ENCODE data around the gene MRPL24. TPM values are rescaled to one million over a fixed set of nuclear protein-coding genes. Genes with fewer than 3 reads are reported as not detected.

The MRPL24 gene
- total RNA-seq, 1 donor from 2014 or later, result 46.5 TPM

GRCh38 chr1:156756355-156756754, 15.5 kb upstream of the MRPL24 start:
- H3K4me2 ChIP-seq (ENCODE audit: low read length), result no peak overlapping the region
- H3K4me3 ChIP-seq (ENCODE audit: insufficient read depth, low read depth, low read length), result no peak overlapping the region
- no peaks in the 10 kb centered on the region for H3K36me3 ChIP-seq (ENCODE audit: insufficient read depth, low read length)
- Mint-ChIP-seq H3K4me3 (ENCODE audit: unreplicated experiment) (no peak overlapping the region), H3K36me3 (ENCODE audit: low read depth, unreplicated experiment) (peaks cover 2% of the 10 kb centered on the region), H3K9me3 (ENCODE audit: unreplicated experiment) (no peaks in the 10 kb centered on the region), H3K27ac (ENCODE audit: unreplicated experiment) (no peak overlapping the region), H3K27me3 (ENCODE audit: low read depth, unreplicated experiment) (no peaks in the 10 kb centered on the region), H3K4me1 (ENCODE audit: low read depth, unreplicated experiment) (peaks cover 4% of the 10 kb centered on the region)
- no peaks in the 10 kb centered on the region for H3K27me3 ChIP-seq (ENCODE audit: insufficient read depth, low read length)
- H4K20me1 ChIP-seq (ENCODE audit: insufficient read depth, low read length), result no peaks in the 10 kb centered on the region
- H3K4me1 ChIP-seq (ENCODE audit: insufficient read depth, low read length), result peaks cover 12% of the 10 kb centered on the region
- no peak overlapping the region for H3K9ac ChIP-seq (ENCODE audit: low read length)
- no peak overlapping the region for H3K27ac ChIP-seq (ENCODE audit: low read depth, low read length)
- H2AFZ ChIP-seq (ENCODE audit: low read depth, low read length), result no peak overlapping the region
- peaks cover 12% of the 10 kb centered on the region for H3K79me2 ChIP-seq (ENCODE audit: insufficient read depth, low read length)
- H3K9me3 ChIP-seq (ENCODE audit: insufficient read depth, low read depth, low read length), result no peaks in the 10 kb centered on the region
- DNase-seq (ENCODE audit: low read depth) (no peak), FAIRE-seq (no peak)
- TF ChIP-seq EZH2 (IDR thresholded peaks at IDR 0.05; ENCODE audit: insufficient read depth, low read length) (no peak), CTCF (IDR thresholded peaks at IDR 0.05; ENCODE audit: insufficient read depth, low read depth, low read length) (no peak)

- Mint-ChIP-seq H3K9me3 (ENCODE audit: unreplicated experiment) (no peaks in the 10 kb centered on the region), H3K27ac (ENCODE audit: unreplicated experiment) (peak overlapping the region; percentile 30), H3K36me3 (ENCODE audit: low read depth, unreplicated experiment) (peaks cover 2% of the 10 kb centered on the region), H3K4me3 (ENCODE audit: unreplicated experiment) (no peak overlapping the region), H3K4me1 (ENCODE audit: low read depth, unreplicated experiment) (peaks cover 4% of the 10 kb centered on the region), H3K27me3 (ENCODE audit: low read depth, unreplicated experiment) (no peaks in the 10 kb centered on the region)
- H3K4me2 ChIP-seq (ENCODE audit: low read length), result no peak overlapping the region
- peaks cover 19% of the 10 kb centered on the region for H3K79me2 ChIP-seq (ENCODE audit: insufficient read depth, low read length)
- no peaks in the 10 kb centered on the region for H3K9me3 ChIP-seq (ENCODE audit: insufficient read depth, low read depth, low read length)
- H3K27ac ChIP-seq (ENCODE audit: low read depth, low read length), result no peak overlapping the region
- H2AFZ ChIP-seq (ENCODE audit: low read depth, low read length), result no peak overlapping the region
- TF ChIP-seq CTCF (IDR thresholded peaks at IDR 0.05; ENCODE audit: insufficient read depth, low read depth, low read length) (no peak), EZH2 (IDR thresholded peaks at IDR 0.05; ENCODE audit: insufficient read depth, low read length) (no peak)
- H3K36me3 ChIP-seq (ENCODE audit: insufficient read depth, low read length), result no peaks in the 10 kb centered on the region
- no peak overlapping the region for H3K4me3 ChIP-seq (ENCODE audit: insufficient read depth, low read depth, low read length)
- H4K20me1 ChIP-seq (ENCODE audit: insufficient read depth, low read length), result no peaks in the 10 kb centered on the region
- DNase-seq (ENCODE audit: low read depth), result no peak
- no peak for FAIRE-seq
- H3K9ac ChIP-seq (ENCODE audit: low read length), result no peak overlapping the region
- no peaks in the 10 kb centered on the region for H3K27me3 ChIP-seq (ENCODE audit: insufficient read depth, low read length)
- H3K4me1 ChIP-seq (ENCODE audit: insufficient read depth, low read length), result peaks cover 12% of the 10 kb centered on the region
Measured at GRCh38 chr1:156755527-156755950, 14.7 kb upstream of the MRPL24 start.

- no peak for FAIRE-seq
- H3K4me3 Mint-ChIP-seq (ENCODE audit: unreplicated experiment), result no peak overlapping the region
- peaks cover 32% of the 10 kb centered on the region for H3K79me2 ChIP-seq (ENCODE audit: insufficient read depth, low read length)
Measured at GRCh38 chr1:156754219-156754618, 13.3 kb upstream of the MRPL24 start.

More at GRCh38 chr1:156754219-156754618, 13.3 kb upstream of the MRPL24 start:
- H3K36me3 ChIP-seq (ENCODE audit: insufficient read depth, low read length), result no peaks in the 10 kb centered on the region
- H3K4me1 Mint-ChIP-seq (ENCODE audit: low read depth, unreplicated experiment), result peaks cover 11% of the 10 kb centered on the region
- H2AFZ ChIP-seq (ENCODE audit: low read depth, low read length), result no peak overlapping the region
- H4K20me1 ChIP-seq (ENCODE audit: insufficient read depth, low read length), result no peaks in the 10 kb centered on the region
- no peak overlapping the region for H3K4me3 ChIP-seq (ENCODE audit: insufficient read depth, low read depth, low read length)
- DNase-seq (ENCODE audit: low read depth), result no peak
- H3K9ac ChIP-seq (ENCODE audit: low read length), result no peak overlapping the region
- H3K4me2 ChIP-seq (ENCODE audit: low read length), result no peak overlapping the region
- H3K9me3 Mint-ChIP-seq (ENCODE audit: unreplicated experiment), result no peaks in the 10 kb centered on the region
- H3K27ac ChIP-seq (ENCODE audit: low read depth, low read length), result no peak overlapping the region
- H3K27ac Mint-ChIP-seq (ENCODE audit: unreplicated experiment), result no peak overlapping the region
- H3K4me1 ChIP-seq (ENCODE audit: insufficient read depth, low read length), result peaks cover 24% of the 10 kb centered on the region
- no peak for TF ChIP-seq CTCF (IDR thresholded peaks at IDR 0.05; ENCODE audit: insufficient read depth, low read depth, low read length)
- H3K27me3 ChIP-seq (ENCODE audit: insufficient read depth, low read length), result no peaks in the 10 kb centered on the region
- H3K27me3 Mint-ChIP-seq (ENCODE audit: low read depth, unreplicated experiment), result no peaks in the 10 kb centered on the region
- no peaks in the 10 kb centered on the region for H3K9me3 ChIP-seq (ENCODE audit: insufficient read depth, low read depth, low read length)
- peaks cover 2% of the 10 kb centered on the region for H3K36me3 Mint-ChIP-seq (ENCODE audit: low read depth, unreplicated experiment)
